Effector memory CD4-positive, alpha-beta T cell (primary cell): ENCODE data around the gene PIP4K2A.
"Not testable (repeated sequence)": the region's sequence is repeated elsewhere in the genome, so short reads cannot be mapped to it uniquely, and the experiment has no call there.

ENCODE experiments used
- DNase-seq, 3 donors: peaks; one replicate each; pipeline ENCODE4 v3.0.0-alpha.2; 2020
- H3K27ac ChIP-seq: 2 replicates; pipeline ENCODE4 v1.7.0; 2013; ENCODE audit warnings: mild to moderate bottlenecking, low read length, moderate library complexity; ENCODE audit not compliant: insufficient read depth, poor library complexity, severe bottlenecking
- H3K27me3 ChIP-seq: replicated peaks from 2 replicates; pipeline ENCODE4 v1.7.0; 2013; ENCODE audit warnings: mild to moderate bottlenecking, low read length; ENCODE audit not compliant: insufficient read depth, control insufficient read depth, poor library complexity, severe bottlenecking
- H3K36me3 ChIP-seq: 2 replicates; pipeline ENCODE4 v1.7.0; 2013; ENCODE audit warnings: mild to moderate bottlenecking, low read length, moderate library complexity; ENCODE audit not compliant: control insufficient read depth, insufficient read depth
- H3K4me1 ChIP-seq: 2 replicates; pipeline ENCODE4 v1.7.0; 2013; ENCODE audit warnings: low read length, mild to moderate bottlenecking; ENCODE audit not compliant: control insufficient read depth, insufficient read depth, poor library complexity, severe bottlenecking
- H3K4me3 ChIP-seq: 2 replicates; pipeline ENCODE4 v1.7.0; 2013; ENCODE audit warnings: low read length, low read depth, mild to moderate bottlenecking; ENCODE audit not compliant: insufficient read depth, poor library complexity, severe bottlenecking
- H3K9me3 ChIP-seq: 2 replicates; pipeline ENCODE4 v1.7.0; 2013; ENCODE audit warnings: mild to moderate bottlenecking, low read length, moderate library complexity; ENCODE audit not compliant: control insufficient read depth

The PIP4K2A gene

GRCh38 chr10:22527520-22527919, 186.9 kb downstream of the PIP4K2A start:
- Histone ChIP-seq H3K36me3 (no peaks in the 10 kb centered on the region), H3K4me3 (no peak overlapping the region), H3K9me3 (peaks cover 27% of the 10 kb centered on the region), H3K27ac (no peak overlapping the region), H3K4me1 (no peaks in the 10 kb centered on the region), H3K27me3 (no peaks in the 10 kb centered on the region)
- no peak for DNase-seq

DNA sequence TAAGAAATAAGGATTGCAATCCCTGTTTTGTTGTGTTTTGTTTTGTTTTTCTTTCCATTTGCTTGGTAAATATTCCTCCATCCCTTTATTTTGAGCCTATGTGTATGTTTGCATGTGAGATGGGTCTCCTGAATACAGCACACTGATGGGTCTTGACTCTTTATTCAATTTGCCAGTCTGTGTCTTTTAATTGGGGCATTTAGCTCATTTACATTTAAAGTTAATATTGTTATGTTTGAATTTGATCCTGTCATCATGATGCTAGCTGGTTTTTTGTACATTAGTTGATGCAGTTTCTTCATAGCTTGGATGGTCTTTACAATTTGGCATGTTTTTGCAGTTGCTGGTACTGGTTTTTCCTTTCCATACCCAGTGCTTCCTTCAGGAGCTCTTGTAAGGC, 190.0 kb downstream of the PIP4K2A start:
- not testable (repeated sequence) for H3K36me3 ChIP-seq, DNase-seq, H3K27me3 ChIP-seq, H3K27ac ChIP-seq, H3K4me1 ChIP-seq, H3K4me3 ChIP-seq
- peaks cover 27% of the 10 kb centered on the region for H3K9me3 ChIP-seq

DNA sequence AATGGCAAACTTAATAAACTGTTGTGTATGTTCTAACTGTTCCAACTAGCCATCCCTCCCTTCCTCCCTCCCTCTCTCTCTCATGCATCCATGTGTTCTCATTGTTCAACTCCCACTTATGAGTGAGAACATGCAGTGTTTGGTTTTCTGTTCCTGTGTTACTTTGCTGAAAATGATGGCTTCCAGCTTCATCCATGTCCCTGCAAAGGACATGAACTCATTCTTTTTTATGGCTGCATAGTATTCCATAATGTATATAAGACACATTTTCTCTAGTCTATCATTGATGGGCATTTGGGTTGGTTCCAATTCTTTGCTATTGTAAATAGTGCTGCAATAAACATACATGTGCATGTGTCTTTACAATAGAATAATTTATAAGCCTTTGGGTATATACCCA, 193.7 kb downstream of the PIP4K2A start:
- H3K27me3 ChIP-seq, H3K9me3 ChIP-seq, H3K27ac ChIP-seq, H3K36me3 ChIP-seq, DNase-seq, H3K4me1 ChIP-seq, H3K4me3 ChIP-seq: not testable (repeated sequence)

- H3K27ac ChIP-seq = no peak overlapping the region
- DNase-seq = no peak
- H3K4me1 ChIP-seq = no peaks in the 10 kb centered on the region
- H3K4me3 ChIP-seq = no peak overlapping the region
- H3K36me3 ChIP-seq = no peaks in the 10 kb centered on the region
- H3K27me3 ChIP-seq = peaks cover 5% of the 10 kb centered on the region
- no peaks in the 10 kb centered on the region for H3K9me3 ChIP-seq
These were observed 196.1 kb downstream of the PIP4K2A start for GRCh38 chr10:22518167-22518724.

DNA sequence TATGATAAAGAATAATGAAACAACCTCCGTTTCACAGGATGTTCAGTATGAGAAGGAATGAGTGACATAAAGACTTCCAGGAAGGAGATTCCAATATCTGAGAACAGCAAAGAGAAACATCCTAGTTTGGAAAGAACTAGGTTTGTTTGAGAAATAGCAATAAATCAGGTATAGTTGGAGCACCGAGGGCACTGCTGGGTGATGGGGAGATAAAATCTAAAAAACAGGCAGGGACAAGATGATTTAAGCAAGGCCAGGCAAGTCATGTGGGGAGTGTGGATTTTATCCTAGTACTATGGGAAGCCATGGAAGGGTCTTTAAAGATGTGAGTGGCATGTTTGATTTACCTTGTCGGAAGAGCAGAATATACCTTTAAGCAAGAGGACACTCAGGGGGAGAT, 199.4 kb downstream of the PIP4K2A start:
- no peaks in the 10 kb centered on the region for H3K9me3 ChIP-seq
- DNase-seq = no peak
- no peaks in the 10 kb centered on the region for H3K36me3 ChIP-seq
- H3K27me3 ChIP-seq = peaks cover 5% of the 10 kb centered on the region
- no peak overlapping the region for H3K4me3 ChIP-seq
- H3K4me1 ChIP-seq = no peaks in the 10 kb centered on the region
- no peak overlapping the region for H3K27ac ChIP-seq

- H3K27me3 ChIP-seq = not testable (repeated sequence)
These were observed 200.0 kb downstream of the PIP4K2A start for GRCh38 chr10:22514414-22514758.

DNA sequence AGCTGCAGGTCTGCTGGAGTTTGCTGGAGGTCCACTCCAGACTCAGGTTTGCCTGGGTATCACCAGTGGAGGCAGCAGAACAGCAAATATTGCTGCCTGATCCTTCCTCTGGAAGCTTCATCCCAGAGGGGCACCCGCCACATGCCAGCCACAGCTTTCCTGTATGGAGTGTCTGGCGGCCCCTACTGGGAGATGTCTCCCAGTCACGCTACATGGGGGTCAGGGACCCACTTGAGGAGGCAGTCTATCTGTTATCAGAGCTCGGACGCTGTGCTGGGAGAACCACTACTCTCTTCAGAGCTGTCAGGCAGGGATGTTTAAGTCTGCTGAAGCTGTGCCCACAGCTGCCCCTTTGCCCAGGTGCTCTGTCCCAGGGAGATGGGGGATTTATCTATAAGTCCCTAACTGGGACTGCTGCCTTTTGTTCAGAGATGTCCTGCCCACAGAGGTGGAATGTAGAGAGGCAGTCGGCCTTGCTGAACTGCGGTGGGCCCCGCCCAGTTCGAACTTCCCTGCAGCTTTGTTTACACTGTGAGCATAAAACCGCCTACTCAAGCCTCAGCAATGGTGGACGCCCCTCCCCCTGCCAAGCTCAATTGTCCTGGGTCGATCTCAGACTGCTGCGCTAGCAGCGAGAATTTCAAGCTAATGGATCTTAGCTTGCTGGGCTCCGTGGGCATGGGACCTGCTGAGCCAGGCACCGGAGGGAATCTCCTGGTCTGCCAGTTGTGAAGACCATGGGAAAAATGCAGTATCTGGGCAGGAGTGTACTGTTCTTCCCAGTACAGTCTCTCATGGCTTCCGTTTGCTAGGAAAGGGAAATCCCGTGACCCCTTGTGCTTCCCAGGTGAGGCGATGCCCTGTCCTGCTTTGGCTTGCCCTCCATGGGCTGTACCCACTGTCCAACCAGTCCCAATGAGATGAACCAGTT, 200.6 kb downstream of the PIP4K2A start:
- not testable (repeated sequence) for H3K4me1 ChIP-seq, H3K4me3 ChIP-seq, H3K27me3 ChIP-seq, H3K36me3 ChIP-seq, H3K9me3 ChIP-seq, DNase-seq, H3K27ac ChIP-seq

More at GRCh38 chr10:22514414-22514758, 200.0 kb downstream of the PIP4K2A start:
- H3K36me3 ChIP-seq, H3K4me1 ChIP-seq, H3K4me3 ChIP-seq, DNase-seq, H3K9me3 ChIP-seq, H3K27ac ChIP-seq: not testable (repeated sequence)

DNA sequence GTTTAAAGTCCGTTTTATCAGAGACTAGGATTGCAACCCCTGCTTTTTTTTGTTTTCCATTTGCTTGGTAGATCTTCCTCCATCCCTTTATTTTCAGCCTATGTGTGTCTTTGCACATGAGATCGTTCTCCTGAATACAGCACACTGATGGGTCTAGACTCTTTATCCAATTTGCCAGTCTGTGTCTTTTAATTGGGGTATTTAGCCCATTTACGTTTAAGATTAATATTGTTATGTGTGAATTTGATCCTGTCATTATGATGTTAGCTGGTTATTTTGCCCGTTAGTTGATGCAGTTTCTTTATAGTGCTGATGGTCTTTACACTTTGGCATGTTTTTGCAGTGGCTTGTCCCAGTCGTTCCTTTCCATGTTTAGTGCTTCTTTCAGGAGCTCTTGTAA, 202.4 kb downstream of the PIP4K2A start:
- H3K36me3 ChIP-seq, H3K27ac ChIP-seq, H3K27me3 ChIP-seq, H3K9me3 ChIP-seq, H3K4me3 ChIP-seq, DNase-seq, H3K4me1 ChIP-seq: not testable (repeated sequence)

GRCh38 chr10:22508214-22508613, 206.2 kb downstream of the PIP4K2A start:
- DNase-seq, H3K4me1 ChIP-seq, H3K4me3 ChIP-seq, H3K27me3 ChIP-seq, H3K36me3 ChIP-seq, H3K9me3 ChIP-seq, H3K27ac ChIP-seq: not testable (repeated sequence)

DNA sequence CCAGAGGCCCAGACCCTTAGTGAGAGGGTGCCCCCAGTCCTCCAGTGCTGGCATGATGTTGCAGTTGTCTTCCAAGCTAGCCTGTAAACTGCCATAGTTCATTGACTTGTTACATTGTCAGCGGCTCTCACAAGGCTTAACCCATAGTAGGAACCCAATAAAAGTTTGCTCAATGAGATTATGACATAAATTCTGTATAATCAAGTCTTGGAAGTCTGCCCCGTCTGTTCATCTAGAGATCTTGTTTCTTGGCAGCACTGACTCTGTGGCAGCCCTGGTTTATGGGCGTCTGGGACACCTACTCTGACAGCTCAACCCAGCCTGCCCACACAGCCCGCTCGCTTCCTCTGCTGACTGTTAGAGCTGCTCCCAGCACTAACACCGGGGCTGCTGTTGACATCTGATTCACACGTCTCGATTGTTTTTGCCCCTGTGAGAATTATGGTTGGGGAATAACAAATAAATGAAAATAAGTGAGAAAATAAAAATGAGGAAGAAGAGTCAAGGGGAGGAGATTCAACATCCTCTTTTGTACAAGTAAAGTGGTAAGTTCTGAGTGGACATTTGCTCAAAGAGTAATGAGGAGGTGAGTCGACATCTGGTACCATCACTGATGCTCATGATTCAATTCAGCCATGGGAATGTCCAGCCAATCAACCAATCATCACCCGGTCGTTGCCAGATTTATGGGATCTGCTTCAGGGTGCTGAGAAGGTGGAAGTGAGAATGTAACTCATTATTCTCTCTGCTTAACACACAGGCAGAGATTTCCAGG, 208.3 kb downstream of the PIP4K2A start:
- Histone ChIP-seq H3K4me3 (no peak overlapping the region), H3K4me1 (no peaks in the 10 kb centered on the region), H3K27me3 (no peaks in the 10 kb centered on the region), H3K36me3 (no peaks in the 10 kb centered on the region), H3K27ac (no peak overlapping the region), H3K9me3 (no peaks in the 10 kb centered on the region)
- no peak for DNase-seq
